Measurements from ENCODE around the gene TFCP2. TPM values are rescaled to one million over a fixed set of nuclear protein-coding genes. Genes with fewer than 3 reads are reported as not detected.
"Not testable (repeated sequence)": the region's sequence is repeated elsewhere in the genome, so short reads cannot be mapped to it uniquely, and the experiment has no call there.

The TFCP2 gene
- 10 to 100 TPM in 8 of 9 donors, 1 to 10 TPM in 1; 9.4 to 28.5 (median 18.5) TPM for total RNA-seq
- polyA plus RNA-seq, result 10 to 100 TPM; 11.1 to 28.7 (median 11.5) TPM
- long read RNA-seq, donor 1, partial matches to known transcripts, result 0 of 3 reads
- long read RNA-seq, donor 1, other reads (novel, unspliced or antisense), result 0 of 3 reads
- long read RNA-seq, donor 2, result 0 reads
- long read RNA-seq, donor 3, partial matches to known transcripts, result 0 of 2 reads
- long read RNA-seq, donor 3, other reads (novel, unspliced or antisense), result 0 of 2 reads
- long read RNA-seq, donor 4, partial matches to known transcripts, result 0 of 3 reads
- long read RNA-seq, donor 4, other reads (novel, unspliced or antisense), result 3 of 3 reads
- long read RNA-seq, donor 5, transcript TFCP2-201 (15 exons, 3,546 nt), result major isoform, 16 of 22 reads
- long read RNA-seq, donor 5, partial matches to known transcripts, result 2 of 22 reads
- long read RNA-seq, donor 5, other reads (novel, unspliced or antisense), result 4 of 22 reads
- long read RNA-seq, donor 6, partial matches to known transcripts, result 2 of 5 reads
- long read RNA-seq, donor 6, other reads (novel, unspliced or antisense), result 2 of 5 reads
- long read RNA-seq, donor 7, result 0 reads
- long read RNA-seq, donor 8, partial matches to known transcripts, result 0 of 4 reads
- long read RNA-seq, donor 8, other reads (novel, unspliced or antisense), result 0 of 4 reads
- long read RNA-seq, donor 9, partial matches to known transcripts, result 109 of 109 reads
- long read RNA-seq, donor 9, other reads (novel, unspliced or antisense), result 0 of 109 reads
- long read RNA-seq, donor 10, result 0 reads

DNA sequence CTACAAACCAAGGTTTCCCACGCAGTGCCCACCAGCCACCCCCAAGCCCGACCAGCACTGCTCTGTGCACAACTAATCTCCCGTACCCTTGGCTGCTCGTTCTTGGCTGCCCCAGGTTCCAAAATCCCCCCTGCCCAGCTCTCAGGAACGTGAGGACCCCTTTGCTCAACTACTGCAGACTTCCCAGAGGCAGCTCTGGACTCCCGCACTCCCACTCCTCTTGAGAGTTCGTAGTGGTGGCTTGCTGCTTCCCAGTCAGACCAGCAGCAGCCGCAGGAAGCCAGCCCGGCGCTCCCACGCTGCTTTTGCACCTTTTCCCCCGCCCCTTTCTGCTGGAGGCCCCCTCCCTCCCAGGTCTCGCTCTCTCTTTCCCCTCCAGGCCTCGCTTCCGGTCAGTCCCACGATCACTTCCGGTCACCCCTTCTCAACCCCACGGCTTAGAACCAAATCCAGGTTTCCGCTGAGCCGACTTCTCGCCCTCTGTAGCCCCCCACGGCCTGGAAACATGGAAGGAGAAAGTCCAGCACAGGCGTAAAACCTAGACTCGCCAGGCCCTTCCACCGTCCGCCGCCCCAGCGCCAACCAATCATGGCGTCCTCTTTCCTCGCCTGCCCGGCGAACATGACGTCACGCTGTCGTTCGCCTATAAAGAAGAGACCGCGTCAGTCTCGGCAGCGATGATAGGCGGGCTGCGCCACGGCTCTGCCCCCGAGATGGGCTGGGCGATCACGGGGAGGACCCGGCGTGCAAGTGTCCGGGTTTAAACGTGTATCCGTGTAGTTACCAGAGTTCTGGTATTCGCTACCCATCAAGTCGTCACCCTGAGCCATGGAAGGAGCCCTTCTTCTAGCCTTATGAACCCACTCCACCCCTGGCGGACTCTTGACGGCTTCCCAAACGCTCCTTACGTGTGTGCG lies at the start of gene TFCP2:
TFCP2 (minus strand) TSS at position 621 of the 917 bp plus-strand sequence. CDS start 713 bp downstream, outside the sequence.
- H3K27ac ChIP-seq, result peak within 1 kb of the TSS; percentile 96 to 100 (median 98)

GRCh38 chr12:51222461-51222860 lies 49.5 kb upstream of the TFCP2 start:
- Histone ChIP-seq H3K9me3 (replicated peaks in 1 of 3) (no peaks in the 10 kb centered on the region), H3K4me1 (replicated peaks in 1 of 2) (peaks cover 0 to 22% of the 10 kb centered on the region in 2 donors), H3K36me3 (replicated peaks in 1 of 2) (no peaks in the 10 kb centered on the region), H3K27me3 (no peaks in the 10 kb centered on the region), H3K4me3 (peak overlapping the region in 1 of 4 donors; percentile 13), H3K27ac (peak overlapping the region in 1 of 5 donors; percentile 14)
- peak in 2 of 7 donors; percentile 26 to 48 for DNase-seq
- intact Hi-C loops (cut with DNase I), result no loop called here
- 35 to 41% (median 39%) methylated on average over 7 of the region's 7 CpGs for WGBS, 4 donors
- TF ChIP-seq, protein P1, sequence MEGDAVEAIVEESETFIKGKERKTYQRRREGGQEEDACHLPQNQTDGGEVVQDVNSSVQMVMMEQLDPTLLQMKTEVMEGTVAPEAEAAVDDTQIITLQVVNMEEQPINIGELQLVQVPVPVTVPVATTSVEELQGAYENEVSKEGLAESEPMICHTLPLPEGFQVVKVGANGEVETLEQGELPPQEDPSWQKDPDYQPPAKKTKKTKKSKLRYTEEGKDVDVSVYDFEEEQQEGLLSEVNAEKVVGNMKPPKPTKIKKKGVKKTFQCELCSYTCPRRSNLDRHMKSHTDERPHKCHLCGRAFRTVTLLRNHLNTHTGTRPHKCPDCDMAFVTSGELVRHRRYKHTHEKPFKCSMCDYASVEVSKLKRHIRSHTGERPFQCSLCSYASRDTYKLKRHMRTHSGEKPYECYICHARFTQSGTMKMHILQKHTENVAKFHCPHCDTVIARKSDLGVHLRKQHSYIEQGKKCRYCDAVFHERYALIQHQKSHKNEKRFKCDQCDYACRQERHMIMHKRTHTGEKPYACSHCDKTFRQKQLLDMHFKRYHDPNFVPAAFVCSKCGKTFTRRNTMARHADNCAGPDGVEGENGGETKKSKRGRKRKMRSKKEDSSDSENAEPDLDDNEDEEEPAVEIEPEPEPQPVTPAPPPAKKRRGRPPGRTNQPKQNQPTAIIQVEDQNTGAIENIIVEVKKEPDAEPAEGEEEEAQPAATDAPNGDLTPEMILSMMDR (IDR thresholded peaks at IDR 0.05), result no peak
- no peak for TF ChIP-seq POLR2A (IDR thresholded peaks at IDR 0.05)

More for the DNA sequence above, at the start of gene TFCP2:
- H3K36me3 ChIP-seq (replicated peaks in 1 of 2), result no peaks in the 10 kb centered on the region
- peak within 1 kb of the TSS; percentile 65 to 97 (median 92) for H3K4me3 ChIP-seq
- no peaks in the 10 kb centered on the region for H3K27me3 ChIP-seq
- peak; percentile 24 to 86 for TF ChIP-seq POLR2A (IDR thresholded peaks at IDR 0.05)
- TF ChIP-seq, protein P1 (IDR thresholded peaks at IDR 0.05), result peak in 1 of 6 experiments; percentile 6
- H3K9me3 ChIP-seq (replicated peaks in 1 of 3), result no peaks in the 10 kb centered on the region
- H3K4me1 ChIP-seq (replicated peaks in 1 of 2), result peaks cover 10 to 21% of the 10 kb centered on the region in 2 donors
- WGBS, 4 donors, result 1 to 3% (median 2%) methylated on average over 21 to 58 of the region's 58 CpGs
- intact Hi-C loops (cut with DNase I), result no loop called here
- peak; percentile 95 to 99 (median 98) for DNase-seq

- peaks cover 4 to 28% of the 10 kb centered on the region in 2 donors for H3K4me1 ChIP-seq (replicated peaks in 1 of 2)
- H3K36me3 ChIP-seq (replicated peaks in 1 of 2); H3K4me3 ChIP-seq; H3K9me3 ChIP-seq (replicated peaks in 1 of 3); DNase-seq; intact Hi-C loops (cut with DNase I); H3K27me3 ChIP-seq; H3K27ac ChIP-seq: not testable (repeated sequence)
- WGBS, 4 donors, result 82 to 88% (median 85%) methylated on average over 12 of the region's 12 CpGs
Measured at GRCh38 chr12:51219857-51220256, 46.9 kb upstream of the TFCP2 start.

GRCh38 chr12:51219322-51219721 lies 46.4 kb upstream of the TFCP2 start:
- Histone ChIP-seq H3K9me3 (replicated peaks in 1 of 3) (no peaks in the 10 kb centered on the region), H3K27ac (peak overlapping the region in 2 of 5 donors; percentile 95 to 96), H3K27me3 (no peaks in the 10 kb centered on the region), H3K4me3 (peak overlapping the region in 1 of 4 donors; percentile 97), H3K36me3 (replicated peaks in 1 of 2) (no peaks in the 10 kb centered on the region), H3K4me1 (replicated peaks in 1 of 2) (peaks cover 4 to 28% of the 10 kb centered on the region in 2 donors)
- DNase-seq, result no peak
- 68 to 78% (median 71%) methylated on average over 5 of the region's 5 CpGs for WGBS, 4 donors
- intact Hi-C loops (cut with DNase I), result no loop called here
- TF ChIP-seq POLR2A (IDR thresholded peaks at IDR 0.05), result no peak
- TF ChIP-seq, protein P1 (IDR thresholded peaks at IDR 0.05), result no peak
